GM11168 (cell line): Measurements from ENCODE around the gene MIGA2.

ENCODE experiments used
- in situ Hi-C: fragments of 300-500 bp; cut with MboI; formaldehyde crosslinking; loops from one replicate; pipeline ENCODE4 v1.12.0; 2022; ENCODE audit warnings: low sequenced_read_pairs; ENCODE audit not compliant: unreplicated experiment

The MIGA2 gene

GRCh38 chr9:129010267-129010975 is 26.0 kb upstream of the MIGA2 start:
- in situ Hi-C loops = no loop called here

- in situ Hi-C loops = no loop called here
Observed at GRCh38 chr9:129011170-129011569, 25.3 kb upstream of the MIGA2 start.

- in situ Hi-C loops = no loop called here
Observed at GRCh38 chr9:129011761-129012181, 24.7 kb upstream of the MIGA2 start.

DNA sequence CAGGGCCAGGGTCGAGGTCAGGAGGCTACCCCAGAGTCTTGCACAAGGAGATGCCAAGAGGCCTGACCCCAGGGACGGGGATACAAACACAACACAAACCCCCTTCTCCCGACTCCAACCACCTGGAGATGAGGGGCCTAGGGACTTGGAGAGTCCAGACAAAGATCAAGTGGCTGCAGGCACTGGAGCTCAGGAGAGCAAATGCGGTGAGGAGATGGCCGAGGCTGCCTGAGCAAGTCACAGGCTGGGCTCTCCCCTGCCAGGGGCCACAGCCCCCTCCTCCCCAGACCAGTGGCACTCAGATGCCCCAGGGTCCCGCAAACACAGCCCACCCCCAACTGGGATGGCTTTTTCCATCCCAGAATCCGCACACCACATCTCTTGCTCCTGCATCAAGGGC is 24.1 kb upstream of the MIGA2 start:
- in situ Hi-C loops = no loop called here

- in situ Hi-C loops = no loop called here
Observed at GRCh38 chr9:129012893-129013448, 23.5 kb upstream of the MIGA2 start.

DNA sequence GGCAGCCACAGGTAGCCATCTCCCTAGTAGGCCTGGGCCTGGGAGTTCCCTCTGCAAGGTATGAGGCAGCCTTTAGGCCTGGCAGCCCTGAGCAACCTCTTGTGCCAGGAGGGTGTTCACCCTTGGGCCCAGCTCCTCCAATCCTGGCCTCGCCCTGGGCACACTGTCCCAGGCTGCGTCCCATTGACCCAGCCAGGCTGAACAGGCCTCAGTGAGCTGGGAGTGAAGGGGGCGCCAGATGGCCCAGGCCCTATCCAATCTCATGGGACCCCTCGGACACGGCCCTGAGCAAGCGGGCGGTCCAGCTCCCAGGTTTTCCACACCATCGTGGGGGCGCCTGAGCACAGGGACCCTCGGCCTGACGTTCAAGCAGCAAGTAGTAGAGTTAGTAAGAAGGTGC is 22.8 kb upstream of the MIGA2 start:
- in situ Hi-C loops = no loop called here

- in situ Hi-C loops = no loop called here
Observed at GRCh38 chr9:129014124-129014523, 22.3 kb upstream of the MIGA2 start.

DNA sequence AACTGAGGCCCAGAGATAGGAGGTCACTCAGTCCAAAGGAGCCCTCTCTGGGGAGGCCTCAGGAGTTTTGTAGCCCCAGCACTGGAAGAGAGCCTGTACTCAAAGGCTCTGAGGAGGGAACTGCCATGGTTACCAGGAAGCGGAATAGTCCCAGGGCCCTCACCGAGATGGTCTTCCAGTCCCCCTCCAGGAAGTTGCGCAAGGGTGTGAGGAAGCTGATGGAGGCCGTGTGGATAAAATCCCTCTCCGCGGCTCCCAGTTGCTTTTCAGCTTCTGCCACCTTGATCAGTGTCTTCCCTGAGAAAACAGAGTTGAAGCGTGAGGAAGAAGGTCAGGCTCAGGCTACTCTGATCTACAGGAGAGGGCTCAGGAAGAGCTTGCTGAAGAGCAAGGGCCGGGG is 21.8 kb upstream of the MIGA2 start:
- in situ Hi-C loops = no loop called here

DNA sequence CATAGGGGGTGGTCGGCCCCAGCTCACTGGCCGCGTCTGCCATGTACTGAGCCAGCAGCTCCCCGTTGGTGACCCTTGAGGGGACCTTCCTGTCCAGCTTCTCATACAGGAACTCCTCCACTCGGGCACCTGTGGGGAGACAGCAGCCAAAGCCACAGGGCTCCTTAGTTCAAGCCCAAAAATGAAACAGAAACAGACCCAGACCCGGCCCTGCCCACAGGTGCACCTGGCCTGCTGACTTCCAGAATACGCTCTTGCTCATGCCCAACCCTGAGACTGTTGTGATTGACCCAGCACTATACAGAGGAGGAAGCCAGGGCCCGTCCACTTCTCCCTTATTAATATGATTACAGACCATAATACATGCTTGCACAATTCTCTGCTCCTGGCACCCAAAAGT is 15.3 kb upstream of the MIGA2 start:
- in situ Hi-C loops = loop anchor here (10.0 kb wide), 1 partner anchor 1046 kb away; no protein-coding TSS in a partner anchor

GRCh38 chr9:129022037-129022436 is 14.4 kb upstream of the MIGA2 start:
- in situ Hi-C loops = loop anchor here (10.0 kb wide), 1 partner anchor 1047 kb away; no protein-coding TSS in a partner anchor

- in situ Hi-C loops = loop anchor here (10.0 kb wide), 1 partner anchor 1048 kb away; no protein-coding TSS in a partner anchor
Observed at GRCh38 chr9:129023036-129023907, 13.2 kb upstream of the MIGA2 start.

GRCh38 chr9:129023908-129024233 is 12.6 kb upstream of the MIGA2 start:
- in situ Hi-C loops = loop anchor here (10.0 kb wide), 1 partner anchor 1049 kb away; no protein-coding TSS in a partner anchor

- in situ Hi-C loops = loop anchor here (10.0 kb wide), 1 partner anchor 1052 kb away; no protein-coding TSS in a partner anchor
Observed at GRCh38 chr9:129026442-129027223, 9.8 kb upstream of the MIGA2 start.

DNA sequence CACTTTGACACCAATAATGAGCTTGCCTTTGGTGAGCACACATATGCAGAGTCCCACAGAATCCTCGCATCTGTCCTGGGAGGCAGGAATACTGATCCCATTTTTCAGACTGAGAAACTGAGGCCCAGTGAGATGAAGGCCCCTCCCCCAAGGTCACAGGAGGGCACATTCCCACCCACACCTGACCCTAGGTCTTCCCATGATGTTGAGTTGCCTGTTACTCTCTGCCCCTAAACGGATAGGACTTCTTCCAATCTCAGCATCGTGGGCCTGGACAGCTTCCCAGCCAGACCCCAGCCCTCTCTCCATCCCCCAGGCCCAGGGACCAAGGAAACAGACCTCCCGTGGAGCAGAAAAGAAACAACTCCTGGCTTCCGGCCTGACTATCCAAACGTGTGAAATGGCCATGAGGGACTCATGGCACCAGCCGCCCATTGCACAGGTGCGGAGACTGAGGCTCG is 9.2 kb upstream of the MIGA2 start:
- in situ Hi-C loops = loop anchor here (10.0 kb wide), 1 partner anchor 1052 kb away; no protein-coding TSS in a partner anchor

DNA sequence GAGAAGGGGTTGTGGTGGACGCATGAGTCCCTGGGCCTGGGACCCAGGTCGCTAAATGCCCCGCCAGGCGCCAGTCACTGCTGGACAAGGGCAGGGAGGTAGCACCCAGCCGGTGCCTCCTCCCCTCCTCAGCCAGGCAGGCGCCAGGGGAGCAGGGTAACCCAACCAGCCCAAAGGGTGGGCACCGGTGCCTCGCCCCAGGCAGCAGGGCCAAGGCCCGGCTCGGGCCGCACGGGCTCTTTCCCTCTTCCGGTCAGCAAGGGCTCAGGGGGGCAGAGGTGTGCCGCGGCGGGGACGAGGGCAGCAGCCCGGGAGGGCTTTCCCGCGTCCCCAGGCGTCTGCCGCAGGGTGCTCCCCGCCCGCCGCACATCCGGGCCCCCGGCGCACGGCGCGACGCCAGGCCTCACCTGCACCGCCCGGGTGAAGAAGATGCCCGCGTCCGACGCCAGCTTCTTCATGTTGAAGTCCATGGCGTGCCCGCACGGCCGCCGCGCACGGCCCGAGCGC is 8.7 kb upstream of the MIGA2 start:
- in situ Hi-C loops = loop anchor here (10.0 kb wide), 1 partner anchor 1053 kb away; no protein-coding TSS in a partner anchor

- in situ Hi-C loops = loop anchor here (10.0 kb wide), 1 partner anchor 1054 kb away; no protein-coding TSS in a partner anchor
Observed at GRCh38 chr9:129028192-129028966, 8.0 kb upstream of the MIGA2 start, which contains the start of gene SH3GLB2. TSS of gene SH3GLB2 (minus strand) at chr9:129028331. CDS start at chr9:129028154, 177 bp downstream.

DNA sequence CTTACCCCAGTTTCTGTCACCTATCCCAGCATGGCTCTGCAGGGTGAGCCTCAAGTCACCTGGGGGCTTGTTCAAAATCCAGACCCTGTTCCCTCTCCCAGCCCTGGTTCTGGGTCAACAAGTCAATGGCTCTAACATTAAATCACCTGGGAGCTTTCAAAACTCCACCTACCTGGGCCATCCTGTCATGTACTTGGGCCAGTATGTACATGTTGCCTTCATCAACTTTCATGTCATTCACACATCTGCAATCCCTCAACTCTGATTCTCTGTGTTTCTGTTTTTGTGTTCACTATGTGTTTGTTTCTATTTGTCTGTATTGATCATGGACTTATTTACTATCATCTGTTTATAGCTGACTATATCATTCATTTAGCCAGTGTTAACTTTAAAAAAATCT is 6.2 kb upstream of the MIGA2 start:
- in situ Hi-C loops = no loop called here

DNA sequence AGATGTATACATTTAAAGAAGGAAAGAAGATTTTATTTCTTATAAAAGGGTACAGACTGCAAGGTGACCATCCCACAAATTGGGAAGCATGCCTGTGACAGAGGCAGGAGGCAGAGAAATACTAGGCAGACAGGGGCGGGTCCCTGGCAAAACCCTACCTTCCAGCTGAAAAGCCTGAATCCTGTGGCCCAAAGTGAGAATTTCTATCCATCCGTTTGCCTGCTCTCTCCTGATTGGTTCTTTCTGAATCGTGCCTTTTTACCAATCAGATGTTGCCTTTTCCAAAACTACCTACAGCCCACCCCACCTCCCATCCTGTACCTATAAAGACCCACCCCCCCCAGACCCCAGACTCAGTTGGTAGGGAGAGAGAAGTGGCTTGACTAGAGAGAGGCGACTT is 4.9 kb upstream of the MIGA2 start:
- in situ Hi-C loops = no loop called here
